Measurements from ENCODE around the gene XPC.

The XPC gene

DNA sequence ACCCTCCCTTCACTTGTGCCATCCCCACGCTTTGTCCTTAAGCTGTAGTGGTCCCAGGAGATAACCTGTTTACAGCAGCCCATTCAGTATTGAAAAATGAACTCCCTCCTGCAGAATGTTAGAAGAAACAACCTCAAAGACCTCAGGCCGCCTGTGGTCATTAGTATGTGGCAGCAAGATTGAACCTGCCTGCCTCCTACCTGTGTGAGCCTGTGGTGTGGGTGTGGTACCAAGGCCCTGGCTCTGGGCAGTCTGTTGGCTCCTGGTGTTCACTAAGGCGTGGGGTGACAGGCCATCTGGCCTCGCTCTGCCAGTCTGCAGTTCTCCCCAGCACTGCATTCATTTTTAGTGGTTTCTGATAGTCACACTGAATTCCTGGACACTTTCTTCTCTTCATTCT is 21.2 kb upstream of the XPC start:
- peaks cover 7 to 48% of the 10 kb centered on the region in 2 experiments for H3K36me3 ChIP-seq (ENCODE audit: control insufficient read depth in 2 of 2, insufficient read depth in 1 of 2, low read length in 2 of 2)
- H3K4me3 ChIP-seq (ENCODE audit: low read depth, low read length) = no peak overlapping the region
- TF ChIP-seq ZNF354C (tag by site-specific recombination; IDR thresholded peaks at IDR 0.05; ENCODE audit: borderline replicate concordance, low read depth) (no peak), ZNF155 (tag by site-specific recombination; IDR thresholded peaks at IDR 0.05) (no peak), ZNF677 (tag by site-specific recombination; IDR thresholded peaks at IDR 0.05) (no peak), ZNF610 (tag by site-specific recombination; IDR thresholded peaks at IDR 0.05; ENCODE audit: borderline replicate concordance) (no peak), MEIS1 (CRISPR knock-in tag; IDR thresholded peaks at IDR 0.05; ENCODE audit: borderline replicate concordance) (no peak), ZFHX2 (tag by site-specific recombination; conservative IDR thresholded peaks at IDR 0.05) (no peak), ZNF132 (tag by site-specific recombination; IDR thresholded peaks at IDR 0.05; ENCODE audit: borderline replicate concordance) (no peak), ZNF548 (tag by site-specific recombination; IDR thresholded peaks at IDR 0.05) (no peak), ZNF837 (tag by site-specific recombination; IDR thresholded peaks at IDR 0.05) (no peak), SP7 (tag by site-specific recombination; IDR thresholded peaks at IDR 0.05) (no peak), ZNF311 (tag by site-specific recombination; IDR thresholded peaks at IDR 0.05; ENCODE audit: borderline replicate concordance) (no peak), SP2 (tag by site-specific recombination; IDR thresholded peaks at IDR 0.05) (no peak), ZXDB (tag by site-specific recombination; IDR thresholded peaks at IDR 0.05) (no peak)
- TF ChIP-seq, protein P1, sequence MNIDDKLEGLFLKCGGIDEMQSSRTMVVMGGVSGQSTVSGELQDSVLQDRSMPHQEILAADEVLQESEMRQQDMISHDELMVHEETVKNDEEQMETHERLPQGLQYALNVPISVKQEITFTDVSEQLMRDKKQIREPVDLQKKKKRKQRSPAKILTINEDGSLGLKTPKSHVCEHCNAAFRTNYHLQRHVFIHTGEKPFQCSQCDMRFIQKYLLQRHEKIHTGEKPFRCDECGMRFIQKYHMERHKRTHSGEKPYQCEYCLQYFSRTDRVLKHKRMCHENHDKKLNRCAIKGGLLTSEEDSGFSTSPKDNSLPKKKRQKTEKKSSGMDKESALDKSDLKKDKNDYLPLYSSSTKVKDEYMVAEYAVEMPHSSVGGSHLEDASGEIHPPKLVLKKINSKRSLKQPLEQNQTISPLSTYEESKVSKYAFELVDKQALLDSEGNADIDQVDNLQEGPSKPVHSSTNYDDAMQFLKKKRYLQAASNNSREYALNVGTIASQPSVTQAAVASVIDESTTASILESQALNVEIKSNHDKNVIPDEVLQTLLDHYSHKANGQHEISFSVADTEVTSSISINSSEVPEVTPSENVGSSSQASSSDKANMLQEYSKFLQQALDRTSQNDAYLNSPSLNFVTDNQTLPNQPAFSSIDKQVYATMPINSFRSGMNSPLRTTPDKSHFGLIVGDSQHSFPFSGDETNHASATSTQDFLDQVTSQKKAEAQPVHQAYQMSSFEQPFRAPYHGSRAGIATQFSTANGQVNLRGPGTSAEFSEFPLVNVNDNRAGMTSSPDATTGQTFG (tag by site-specific recombination; IDR thresholded peaks at IDR 0.05; ENCODE audit: borderline replicate concordance) = no peak
- TF ChIP-seq, protein P2, sequence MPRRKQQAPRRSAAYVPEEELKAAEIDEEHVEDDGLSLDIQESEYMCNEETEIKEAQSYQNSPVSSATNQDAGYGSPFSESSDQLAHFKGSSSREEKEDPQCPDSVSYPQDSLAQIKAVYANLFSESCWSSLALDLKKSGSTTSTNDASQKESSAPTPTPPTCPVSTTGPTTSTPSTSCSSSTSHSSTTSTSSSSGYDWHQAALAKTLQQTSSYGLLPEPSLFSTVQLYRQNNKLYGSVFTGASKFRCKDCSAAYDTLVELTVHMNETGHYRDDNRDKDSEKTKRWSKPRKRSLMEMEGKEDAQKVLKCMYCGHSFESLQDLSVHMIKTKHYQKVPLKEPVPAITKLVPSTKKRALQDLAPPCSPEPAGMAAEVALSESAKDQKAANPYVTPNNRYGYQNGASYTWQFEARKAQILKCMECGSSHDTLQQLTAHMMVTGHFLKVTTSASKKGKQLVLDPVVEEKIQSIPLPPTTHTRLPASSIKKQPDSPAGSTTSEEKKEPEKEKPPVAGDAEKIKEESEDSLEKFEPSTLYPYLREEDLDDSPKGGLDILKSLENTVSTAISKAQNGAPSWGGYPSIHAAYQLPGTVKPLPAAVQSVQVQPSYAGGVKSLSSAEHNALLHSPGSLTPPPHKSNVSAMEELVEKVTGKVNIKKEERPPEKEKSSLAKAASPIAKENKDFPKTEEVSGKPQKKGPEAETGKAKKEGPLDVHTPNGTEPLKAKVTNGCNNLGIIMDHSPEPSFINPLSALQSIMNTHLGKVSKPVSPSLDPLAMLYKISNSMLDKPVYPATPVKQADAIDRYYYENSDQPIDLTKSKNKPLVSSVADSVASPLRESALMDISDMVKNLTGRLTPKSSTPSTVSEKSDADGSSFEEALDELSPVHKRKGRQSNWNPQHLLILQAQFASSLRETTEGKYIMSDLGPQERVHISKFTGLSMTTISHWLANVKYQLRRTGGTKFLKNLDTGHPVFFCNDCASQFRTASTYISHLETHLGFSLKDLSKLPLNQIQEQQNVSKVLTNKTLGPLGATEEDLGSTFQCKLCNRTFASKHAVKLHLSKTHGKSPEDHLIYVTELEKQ (tag by site-specific recombination; IDR thresholded peaks at IDR 0.05; ENCODE audit: borderline replicate concordance) = no peak
- TF ChIP-seq, protein P3, sequence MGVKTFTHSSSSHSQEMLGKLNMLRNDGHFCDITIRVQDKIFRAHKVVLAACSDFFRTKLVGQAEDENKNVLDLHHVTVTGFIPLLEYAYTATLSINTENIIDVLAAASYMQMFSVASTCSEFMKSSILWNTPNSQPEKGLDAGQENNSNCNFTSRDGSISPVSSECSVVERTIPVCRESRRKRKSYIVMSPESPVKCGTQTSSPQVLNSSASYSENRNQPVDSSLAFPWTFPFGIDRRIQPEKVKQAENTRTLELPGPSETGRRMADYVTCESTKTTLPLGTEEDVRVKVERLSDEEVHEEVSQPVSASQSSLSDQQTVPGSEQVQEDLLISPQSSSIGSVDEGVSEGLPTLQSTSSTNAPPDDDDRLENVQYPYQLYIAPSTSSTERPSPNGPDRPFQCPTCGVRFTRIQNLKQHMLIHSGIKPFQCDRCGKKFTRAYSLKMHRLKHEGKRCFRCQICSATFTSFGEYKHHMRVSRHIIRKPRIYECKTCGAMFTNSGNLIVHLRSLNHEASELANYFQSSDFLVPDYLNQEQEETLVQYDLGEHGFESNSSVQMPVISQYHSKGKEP (tag by site-specific recombination; IDR thresholded peaks at IDR 0.05) = no peak
- TF ChIP-seq, protein P4, sequence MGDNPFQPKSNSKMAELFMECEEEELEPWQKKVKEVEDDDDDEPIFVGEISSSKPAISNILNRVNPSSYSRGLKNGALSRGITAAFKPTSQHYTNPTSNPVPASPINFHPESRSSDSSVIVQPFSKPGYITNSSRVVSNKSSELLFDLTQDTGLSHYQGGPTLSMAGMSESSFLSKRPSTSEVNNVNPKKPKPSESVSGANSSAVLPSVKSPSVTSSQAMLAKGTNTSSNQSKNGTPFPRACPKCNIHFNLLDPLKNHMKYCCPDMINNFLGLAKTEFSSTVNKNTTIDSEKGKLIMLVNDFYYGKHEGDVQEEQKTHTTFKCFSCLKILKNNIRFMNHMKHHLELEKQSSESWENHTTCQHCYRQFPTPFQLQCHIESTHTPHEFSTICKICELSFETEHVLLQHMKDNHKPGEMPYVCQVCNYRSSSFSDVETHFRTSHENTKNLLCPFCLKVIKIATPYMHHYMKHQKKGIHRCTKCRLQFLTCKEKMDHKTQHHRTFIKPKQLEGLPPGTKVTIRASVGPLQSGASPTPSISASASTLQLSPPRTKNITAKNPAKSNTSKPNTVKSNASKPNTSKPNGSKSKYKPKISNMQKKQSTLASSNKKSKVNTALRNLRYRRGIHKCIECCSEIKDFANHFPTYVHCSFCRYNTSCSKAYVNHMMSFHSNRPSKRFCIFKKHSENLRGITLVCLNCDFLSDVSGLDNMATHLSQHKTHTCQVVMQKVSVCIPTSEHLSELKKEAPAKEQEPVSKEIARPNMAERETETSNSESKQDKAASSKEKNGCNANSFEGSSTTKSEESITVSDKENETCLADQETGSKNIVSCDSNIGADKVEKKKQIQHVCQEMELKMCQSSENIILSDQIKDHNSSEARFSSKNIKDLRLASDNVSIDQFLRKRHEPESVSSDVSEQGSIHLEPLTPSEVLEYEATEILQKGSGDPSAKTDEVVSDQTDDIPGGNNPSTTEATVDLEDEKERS (tag by site-specific recombination; IDR thresholded peaks at IDR 0.05) = no peak
- no peaks in the 10 kb centered on the region for H3K4me1 ChIP-seq (ENCODE audit: control insufficient read depth, insufficient read depth, low read length)
- no peaks in the 10 kb centered on the region for H3K9me3 ChIP-seq (ENCODE audit: control insufficient read depth, insufficient read depth, low read depth, low read length)
- CTCF ChIA-PET = interaction anchor here (0.6 to 1.4 kb wide), 2 partner anchors 8 to 61 kb away, joined by 3 read pairs; no protein-coding TSS in a partner anchor
- no peak overlapping the region for H3K27ac ChIP-seq (ENCODE audit: extremely low read depth, low read depth, low read length)
- POLR2A ChIA-PET = no interaction called here

Data from HEK293 (cell line).